ENCODE results near the gene EVC2.

GRCh38 chr4:5650040-5650439, 58.3 kb downstream of the EVC2 start:
- no peak for TF ChIP-seq CTCF (conservative IDR thresholded peaks at IDR 0.05 in 1 of 2, IDR thresholded peaks at IDR 0.05 in 1 of 2; ENCODE audit: low read depth in 1 of 2, low read length in 2 of 2)
- no peak for TF ChIP-seq EZH2 (IDR thresholded peaks at IDR 0.05; ENCODE audit: low read length, missing control alignments)
